ENCODE results near the gene STK32B.

DNA sequence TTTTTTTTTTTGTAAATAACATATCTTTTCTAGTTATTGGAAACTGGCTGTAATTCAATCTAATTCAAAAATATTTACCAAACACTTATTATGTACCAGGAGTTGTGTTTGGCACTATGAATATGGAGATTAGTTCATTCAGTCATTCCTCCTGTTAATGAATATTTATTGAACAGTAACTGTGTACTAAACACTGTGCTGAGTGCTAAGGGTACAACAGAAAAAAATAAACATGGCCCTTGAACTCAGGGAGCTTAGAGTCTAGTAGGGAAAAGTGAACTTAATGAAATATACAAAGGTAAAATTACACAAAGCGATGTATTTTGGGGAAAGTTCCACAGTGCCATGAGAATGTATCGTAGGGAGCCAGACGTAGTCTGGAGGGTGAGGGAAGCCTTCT, 87.1 kb downstream of the STK32B start:
- no peak for TF ChIP-seq POLR2A (IDR thresholded peaks at IDR 0.05; ENCODE audit: low read depth, low read length)
- TF ChIP-seq CTCF (conservative IDR thresholded peaks at IDR 0.05; ENCODE audit: low read depth, low read length) = no peak
- TF ChIP-seq MAZ (IDR thresholded peaks at IDR 0.05; ENCODE audit: borderline replicate concordance, low read depth, low read length) = no peak
- no peak for TF ChIP-seq CEBPB (IDR thresholded peaks at IDR 0.05; ENCODE audit: low read depth, low read length)
- TF ChIP-seq MXI1 (IDR thresholded peaks at IDR 0.05; ENCODE audit: borderline replicate concordance, low read depth, low read length) = no peak
- no peak for TF ChIP-seq RFX5 (IDR thresholded peaks at IDR 0.05; ENCODE audit: low read depth, low read length)
